Kidney epithelial cell (primary cell): ENCODE results near the gene BRK1. TPM values are rescaled to one million over a fixed set of nuclear protein-coding genes. Genes with fewer than 3 reads are reported as not detected.
"Not testable (repeated sequence)": the region's sequence is repeated elsewhere in the genome, so short reads cannot be mapped to it uniquely, and the experiment has no call there.

Experiments used
- DNase-seq: peaks from one replicate; pipeline ENCODE4 v3.0.0-alpha.2; 2010; ENCODE audit warnings: low read depth
- H3K27me3 ChIP-seq: 2 replicates; pipeline ENCODE4 v1.6.0; 2011; ENCODE audit warnings: low read length; ENCODE audit not compliant: control insufficient read depth, insufficient read depth
- H3K36me3 ChIP-seq: 2 replicates; pipeline ENCODE4 v1.5.1; 2011; ENCODE audit warnings: low read length; ENCODE audit not compliant: control insufficient read depth, insufficient read depth
- H3K4me3 ChIP-seq: 2 replicates; pipeline ENCODE4 v1.5.1; 2011; ENCODE audit warnings: low read depth, mild to moderate bottlenecking, control low read depth, low read length
- CTCF ChIP-seq: IDR thresholded peaks from 2 replicates; pipeline ENCODE4 v1.5.1; 2011; ENCODE audit warnings: mild to moderate bottlenecking, moderate library complexity, low read length, control low read depth, inconsistent platforms; ENCODE audit not compliant: insufficient read depth, poor library complexity, severe bottlenecking
- total RNA-seq: library from RNA; depleted of rRNA; stranded (reverse); fragments of >200 nt; gene quantifications from 2 replicates; pipeline ENCODE4 v1.2.3, GENCODE V29; 2015

The BRK1 gene
- total RNA-seq, 1 donor from 2014 or later, result 117 TPM

DNA sequence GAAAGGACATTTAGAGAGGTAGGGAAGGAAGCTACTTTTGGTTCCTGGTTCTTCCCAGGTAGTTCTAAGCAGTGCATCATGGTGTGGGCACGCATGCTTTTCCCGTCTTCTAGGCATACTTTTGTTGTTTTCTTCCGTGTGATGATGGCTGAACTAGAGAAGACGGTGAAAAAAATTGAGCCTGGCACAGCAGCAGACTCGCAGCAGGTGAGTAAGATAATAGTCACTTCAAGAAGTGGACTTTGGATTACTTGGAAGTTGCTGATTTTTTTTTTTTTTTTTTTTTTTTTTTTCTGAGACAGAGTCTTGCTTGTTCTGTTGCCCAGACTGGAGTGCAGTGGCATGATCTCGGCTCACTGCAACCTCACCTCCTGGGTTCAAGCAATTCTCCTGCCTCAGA is 25.3 kb upstream of the BRK1 start:
- Histone ChIP-seq H3K4me3 (no peak overlapping the region), H3K36me3 (no peaks in the 10 kb centered on the region), H3K27me3 (no peaks in the 10 kb centered on the region)
- TF ChIP-seq CTCF, result no peak
- DNase-seq, result no peak

- H3K36me3 ChIP-seq, H3K4me3 ChIP-seq, DNase-seq, H3K27me3 ChIP-seq: not testable (repeated sequence)
These were observed 24.7 kb upstream of the BRK1 start for GRCh38 chr3:10090774-10091173.

DNA sequence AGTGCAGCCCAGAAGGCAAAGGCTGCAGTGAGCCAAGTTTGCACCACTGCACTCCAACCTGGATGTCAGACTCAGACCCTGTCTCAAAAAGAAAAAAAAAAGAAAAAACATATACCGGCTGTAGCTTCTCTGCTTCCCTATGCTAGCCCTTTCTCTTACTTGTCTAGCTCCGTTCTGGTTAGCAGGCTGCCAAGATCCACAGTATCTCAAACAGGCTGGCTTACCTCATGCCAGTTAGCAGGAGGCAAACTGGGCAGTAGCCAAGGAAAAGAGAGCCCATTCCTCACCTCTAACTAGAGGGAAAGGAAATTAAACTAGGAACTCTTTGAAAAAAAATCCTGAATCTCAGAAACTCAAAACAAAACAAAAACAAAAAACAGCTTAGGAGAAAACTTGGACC is 24.1 kb upstream of the BRK1 start:
- H3K27me3 ChIP-seq, H3K4me3 ChIP-seq, DNase-seq, H3K36me3 ChIP-seq: not testable (repeated sequence)

DNA sequence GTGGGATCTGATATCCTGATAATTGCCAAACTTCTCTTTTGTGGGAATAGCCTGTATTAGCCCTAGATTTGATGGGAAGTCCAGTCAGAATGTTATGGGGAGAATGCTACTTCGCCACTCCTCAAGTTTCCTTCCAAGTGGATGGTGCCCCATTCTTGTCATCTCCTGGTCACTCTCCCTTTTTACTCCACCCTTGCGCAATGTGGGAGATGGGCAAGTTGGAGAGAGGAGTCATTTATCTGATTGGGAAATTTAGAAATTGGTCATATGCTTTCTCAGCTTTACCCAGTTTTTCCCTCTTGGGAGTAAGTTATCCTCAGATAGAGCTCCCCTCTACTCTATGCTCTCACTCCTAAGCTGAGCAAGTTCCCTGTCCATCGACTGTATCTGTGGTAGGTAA is 21.8 kb upstream of the BRK1 start:
- DNase-seq, result no peak
- H3K27me3 ChIP-seq, result no peaks in the 10 kb centered on the region
- no peaks in the 10 kb centered on the region for H3K36me3 ChIP-seq
- no peak for TF ChIP-seq CTCF
- H3K4me3 ChIP-seq, result no peak overlapping the region

DNA sequence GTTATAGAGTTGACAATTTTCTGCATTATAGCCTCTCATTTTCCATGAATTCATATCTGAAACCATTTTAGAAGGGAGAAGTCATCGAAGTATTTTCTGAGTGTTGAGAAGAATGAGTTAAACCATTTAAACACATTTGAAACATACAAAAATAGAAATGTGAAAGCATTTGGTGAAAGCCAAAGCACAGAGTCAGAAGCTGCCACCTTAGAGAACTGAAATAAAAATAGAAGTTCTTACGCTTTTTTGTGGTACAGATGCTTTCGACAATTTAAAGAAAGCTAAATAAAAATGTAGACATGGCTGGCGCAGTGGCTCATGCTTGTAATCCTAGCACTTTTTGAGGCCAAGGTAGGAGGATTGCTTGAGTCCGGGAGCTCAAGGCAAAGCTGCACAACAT is 16.4 kb upstream of the BRK1 start:
- TF ChIP-seq CTCF, result no peak
- DNase-seq, result no peak
- Histone ChIP-seq H3K4me3 (no peak overlapping the region), H3K36me3 (no peaks in the 10 kb centered on the region), H3K27me3 (no peaks in the 10 kb centered on the region)

DNA sequence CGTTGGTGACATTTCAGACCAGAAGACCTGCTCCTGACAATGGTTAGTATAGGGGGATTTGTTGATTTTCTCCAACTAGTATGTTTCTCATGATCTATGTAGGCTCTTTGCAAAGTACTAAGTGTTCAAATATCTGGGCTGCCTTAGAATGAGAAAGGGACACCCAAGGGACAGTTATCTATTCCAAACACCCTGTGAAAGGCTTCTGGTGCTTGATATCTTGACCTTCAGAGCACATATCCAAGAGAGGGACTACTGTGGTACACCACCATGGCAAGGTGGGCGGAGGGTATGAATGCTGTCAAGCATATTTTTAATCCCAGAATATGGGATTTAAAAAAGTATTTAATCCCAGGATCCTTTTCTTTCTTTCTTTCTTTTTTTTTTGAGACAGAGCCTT is 8.6 kb upstream of the BRK1 start:
- H3K4me3 ChIP-seq, result no peak overlapping the region
- TF ChIP-seq CTCF, result no peak
- H3K27me3 ChIP-seq, result no peaks in the 10 kb centered on the region
- no peaks in the 10 kb centered on the region for H3K36me3 ChIP-seq
- no peak for DNase-seq

DNA sequence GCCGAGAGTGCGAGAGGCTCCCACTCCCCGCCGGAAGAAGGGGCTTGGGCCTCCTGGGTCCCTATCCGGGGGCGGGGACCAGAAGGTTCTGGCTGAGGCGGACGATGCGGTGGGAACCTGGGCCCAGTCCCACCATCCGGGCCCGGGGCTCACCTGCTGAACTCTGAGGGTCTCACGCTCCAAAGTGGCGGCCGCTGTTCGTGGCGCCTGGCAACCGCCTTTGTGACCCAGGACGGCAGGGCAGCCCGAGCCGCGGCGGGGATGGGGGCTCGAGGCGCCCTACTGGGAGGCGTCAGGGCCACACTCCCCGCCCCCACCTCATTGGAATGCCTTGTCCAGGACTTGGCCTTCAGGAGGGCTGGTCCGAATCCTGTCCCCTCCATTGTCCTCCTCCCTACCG is 7.4 kb upstream of the BRK1 start, which contains the start of gene FANCD2OS:
Gene FANCD2OS (minus strand): TSS at position 165 of the 400 bp plus-strand sequence. CDS start 3,481 bp downstream, outside the sequence.
- no peak for DNase-seq
- Histone ChIP-seq H3K36me3 (no peaks in the 10 kb centered on the region), H3K27me3 (no peaks in the 10 kb centered on the region), H3K4me3 (no peak within 1 kb of the TSS)
- TF ChIP-seq CTCF, result no peak
